Measurements from ENCODE around the gene PTPN2. TPM values are rescaled to one million over a fixed set of nuclear protein-coding genes. Genes with fewer than 3 reads are reported as not detected.
"Not testable (repeated sequence)": the region's sequence is repeated elsewhere in the genome, so short reads cannot be mapped to it uniquely, and the experiment has no call there.

Gene PTPN2
- total RNA-seq: 26.7 TPM

- DNase-seq: peak; percentile 86
Observed at GRCh38 chr18:12883684-12884405, at the start of gene PTPN2. TSS of gene PTPN2 (minus strand) at chr18:12884237. CDS start at chr18:12884141, 96 bp downstream.

DNA sequence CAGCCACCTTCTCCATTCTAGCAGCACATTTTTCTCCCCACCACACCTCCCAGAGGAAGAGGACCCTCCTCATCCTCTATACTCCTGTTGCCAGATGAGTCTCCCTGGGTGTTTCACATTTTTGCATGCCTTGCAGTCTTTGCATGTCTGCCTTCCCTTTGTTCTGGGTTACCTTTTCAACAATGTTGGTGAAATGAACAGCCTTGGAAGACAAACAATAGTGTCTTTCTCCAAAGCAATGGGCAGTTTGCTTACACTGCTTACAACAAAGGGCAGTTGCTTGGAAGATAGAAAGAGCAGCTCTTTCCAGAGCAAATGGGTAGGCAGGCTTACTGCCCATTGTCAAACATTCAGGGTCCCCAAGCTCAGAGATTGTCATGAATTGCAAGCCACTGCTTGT, 49.3 kb upstream of the PTPN2 start:
- no peak for DNase-seq

DNA sequence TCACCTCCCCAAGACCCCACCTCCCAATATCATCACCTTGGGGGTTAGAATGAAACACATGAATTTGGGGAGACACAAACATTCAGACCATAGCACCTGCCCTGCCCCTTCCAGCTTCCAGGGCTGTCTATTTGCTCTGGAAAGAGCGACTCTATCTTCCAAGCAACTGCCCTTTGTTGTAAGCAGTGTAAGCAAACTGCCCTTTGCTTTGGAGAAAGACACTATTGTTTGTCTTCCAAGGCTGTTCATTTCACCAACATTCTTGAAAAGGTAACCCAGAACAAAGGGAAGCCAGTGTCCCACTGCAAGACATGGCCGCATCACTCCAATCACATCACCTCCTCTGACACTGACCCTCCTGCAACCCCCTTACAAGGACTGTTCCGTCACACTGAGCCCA, 46.9 kb upstream of the PTPN2 start:
- DNase-seq: no peak

DNA sequence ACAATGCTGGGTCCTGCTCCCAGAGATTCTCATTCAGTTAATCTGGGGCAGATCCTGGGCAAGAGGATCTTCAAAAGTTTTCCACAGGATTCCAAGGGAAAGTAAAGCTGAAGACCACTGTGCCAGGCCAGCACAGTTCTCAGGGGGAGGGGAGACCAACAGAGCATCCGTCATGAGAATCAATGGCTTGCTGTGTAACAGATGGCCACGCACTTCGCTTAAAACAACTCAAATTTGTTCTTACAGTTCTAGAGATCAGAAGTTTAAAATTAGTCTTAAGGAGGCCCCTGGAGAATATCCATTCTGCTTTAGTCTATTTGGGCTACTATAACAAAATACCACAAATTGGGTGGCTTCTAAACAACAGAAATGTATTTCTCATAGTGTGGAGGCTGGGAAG, 46.3 kb upstream of the PTPN2 start:
- no peak for DNase-seq

DNA sequence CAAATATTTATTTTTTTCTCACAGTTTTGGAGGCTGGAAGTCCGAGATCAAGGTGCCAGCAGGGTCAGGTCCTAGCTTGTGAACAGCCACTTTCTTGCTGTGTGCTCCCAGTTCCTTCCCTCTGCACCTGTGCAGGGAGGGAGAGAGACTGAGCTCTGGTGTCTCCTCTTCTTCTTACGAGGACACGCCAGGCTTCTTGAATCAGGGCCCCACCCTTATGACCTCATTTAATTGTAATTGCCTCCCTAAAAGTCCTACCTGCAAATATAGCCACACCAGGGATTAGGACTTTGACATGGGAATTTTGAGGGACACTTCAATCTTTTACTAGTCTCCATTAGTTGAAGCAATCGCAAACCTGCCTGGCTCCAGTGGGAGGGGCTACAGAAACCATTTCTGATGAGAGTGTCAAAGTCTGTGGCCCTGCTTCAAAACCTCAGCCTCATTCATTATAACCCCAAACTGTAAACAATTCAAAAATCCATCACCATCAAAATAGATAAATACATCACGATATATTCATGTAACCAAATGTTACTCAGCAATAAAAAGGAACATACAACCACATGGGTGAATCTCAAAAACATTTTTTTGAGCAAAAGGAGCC, 45.5 kb upstream of the PTPN2 start:
- no peak for DNase-seq

- DNase-seq: no peak
Observed at GRCh38 chr18:12928641-12929040, 44.6 kb upstream of the PTPN2 start.

- DNase-seq: no peak
Observed at GRCh38 chr18:12928206-12928605, 44.2 kb upstream of the PTPN2 start.

- no peak for DNase-seq
Observed at GRCh38 chr18:12924616-12925015, 40.6 kb upstream of the PTPN2 start.

GRCh38 chr18:12922266-12922665, 38.2 kb upstream of the PTPN2 start:
- DNase-seq: no peak

DNA sequence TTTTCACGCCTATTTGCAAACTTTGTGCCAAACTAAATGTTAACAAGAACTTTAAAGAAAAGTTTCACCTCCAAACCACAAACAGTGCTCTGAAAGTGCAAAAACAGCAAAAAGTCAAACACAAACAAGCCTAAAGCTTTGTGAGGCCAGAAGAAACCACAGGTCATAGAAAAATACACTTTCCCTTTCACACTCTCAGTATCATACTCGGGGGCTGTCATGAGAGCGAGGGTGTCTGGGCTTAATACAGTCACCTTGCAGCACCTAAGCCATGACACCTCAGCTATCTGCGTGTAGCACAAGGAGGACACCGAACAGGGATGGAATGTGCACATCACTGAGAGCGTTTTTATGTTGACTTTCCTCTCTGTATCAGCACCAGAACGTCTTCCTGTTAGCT, 37.1 kb upstream of the PTPN2 start:
- DNase-seq: no peak

- DNase-seq: no peak
Observed at GRCh38 chr18:12911929-12912703, 28.1 kb upstream of the PTPN2 start.

DNA sequence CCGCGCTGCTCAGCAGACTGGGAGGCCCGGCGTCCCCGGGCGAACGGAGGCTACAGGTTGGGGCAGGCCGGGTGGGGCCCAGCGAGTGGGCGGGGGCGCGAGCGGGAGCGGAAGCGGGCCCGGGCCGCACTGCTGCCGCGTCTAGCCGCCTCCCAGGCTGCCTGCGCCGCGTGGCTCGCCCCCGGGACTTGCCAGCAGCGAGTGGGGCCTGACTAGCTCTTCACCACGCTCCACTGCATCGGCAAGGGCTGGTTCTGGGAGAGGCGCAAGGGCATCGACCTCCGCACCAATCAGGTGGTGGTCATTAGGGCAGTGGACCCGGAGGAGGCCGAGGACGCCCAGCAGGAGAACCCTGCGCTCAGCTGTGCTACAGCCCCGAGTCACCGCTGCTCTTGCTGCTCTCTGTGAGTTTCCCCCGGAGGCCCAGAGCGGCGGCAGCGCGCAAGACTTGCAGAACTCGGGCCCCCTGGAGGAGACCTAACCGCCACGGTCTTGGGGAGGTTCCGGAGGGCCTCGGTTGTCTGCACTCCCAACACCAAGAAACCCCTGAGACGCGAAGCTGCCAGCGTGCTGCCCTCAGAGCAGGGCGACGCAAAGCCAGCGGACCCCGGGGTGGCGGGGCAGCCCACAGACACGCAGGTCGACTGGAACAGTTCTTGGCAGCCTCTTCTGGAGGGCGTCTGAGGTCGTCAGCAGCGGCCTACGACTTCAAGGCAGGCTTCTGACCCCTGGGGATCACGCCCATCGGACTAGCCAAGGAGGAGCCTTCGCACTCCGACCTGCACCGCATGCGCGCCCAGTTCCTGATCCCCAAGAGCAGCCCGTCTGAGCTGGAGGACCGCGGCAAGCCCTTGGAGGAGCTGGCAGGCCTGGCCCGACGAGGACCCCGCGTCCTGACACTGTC, 27.2 kb upstream of the PTPN2 start:
- no peak for DNase-seq

DNA sequence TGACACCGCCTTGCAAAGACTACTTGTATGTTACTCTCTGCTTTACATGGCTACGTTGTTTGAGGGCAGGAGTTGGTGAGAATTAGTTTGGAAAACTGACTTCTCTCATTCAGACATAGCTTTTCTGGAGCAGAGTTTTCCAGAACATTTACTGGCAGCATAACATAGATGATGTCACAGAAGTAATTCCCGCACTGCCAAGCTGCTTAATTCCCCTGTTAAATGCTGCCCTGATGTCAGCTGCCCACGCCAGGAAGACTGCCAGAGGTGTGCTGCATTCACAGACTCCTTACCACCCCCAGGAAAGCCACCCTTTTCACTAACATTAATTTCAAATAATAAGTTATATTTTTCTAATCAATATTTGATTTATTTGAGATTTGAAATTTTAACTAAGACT, 24.7 kb upstream of the PTPN2 start:
- DNase-seq: no peak

GRCh38 chr18:12907258-12907925, 23.4 kb upstream of the PTPN2 start:
- no peak for DNase-seq

- no peak for DNase-seq
Observed at GRCh38 chr18:12906773-12907172, 22.7 kb upstream of the PTPN2 start.

GRCh38 chr18:12906119-12906518, 22.1 kb upstream of the PTPN2 start:
- DNase-seq: no peak

DNA sequence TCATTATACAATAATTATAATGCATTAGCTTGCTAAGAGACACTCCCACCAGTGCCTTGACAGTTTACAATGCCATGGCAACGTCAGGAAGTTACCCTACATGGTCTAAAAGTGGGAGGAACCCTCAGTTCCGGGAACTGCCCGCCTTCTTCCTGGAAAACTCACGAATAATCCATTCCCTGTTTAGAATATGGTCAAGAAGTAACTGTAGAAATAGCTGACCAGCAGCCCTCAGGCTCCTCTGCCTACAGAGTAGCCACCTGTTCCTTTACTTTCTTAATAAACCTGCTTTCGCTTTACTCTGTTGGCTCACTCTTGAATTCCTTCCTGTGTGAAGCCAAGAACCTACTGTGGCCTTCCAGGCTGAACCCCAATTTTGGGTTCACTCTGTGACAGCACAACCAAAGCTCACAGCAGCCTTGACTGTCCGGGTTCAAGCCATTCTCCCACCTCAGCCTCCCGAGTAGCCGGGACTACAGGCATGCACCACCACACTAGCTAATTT, 20.0 kb upstream of the PTPN2 start:
- no peak for DNase-seq

DNA sequence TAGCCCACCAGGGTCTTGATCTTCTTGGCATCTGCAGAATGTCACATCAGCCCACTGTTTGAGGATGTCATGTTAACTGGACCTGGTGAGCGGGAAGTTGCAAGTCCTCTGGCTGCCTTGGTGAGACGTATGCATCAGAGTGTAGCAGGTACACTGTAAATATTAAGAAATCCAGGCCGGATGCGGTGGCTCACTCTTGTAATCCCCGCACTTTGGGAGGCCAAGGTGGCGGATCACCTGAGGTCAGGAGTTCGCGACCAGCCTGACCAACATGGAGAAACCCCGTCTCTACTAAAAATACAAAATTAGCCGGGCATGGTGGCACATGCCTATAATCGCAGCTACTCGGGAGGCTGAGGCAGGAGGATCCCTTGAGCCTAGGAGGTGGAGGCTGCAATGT, 17.2 kb upstream of the PTPN2 start:
- DNase-seq: not testable (repeated sequence)

GRCh38 chr18:12896784-12897333, 12.8 kb upstream of the PTPN2 start:
- not testable (repeated sequence) for DNase-seq

- DNase-seq: no peak
Observed at GRCh38 chr18:12895626-12896025, 11.6 kb upstream of the PTPN2 start.

DNA sequence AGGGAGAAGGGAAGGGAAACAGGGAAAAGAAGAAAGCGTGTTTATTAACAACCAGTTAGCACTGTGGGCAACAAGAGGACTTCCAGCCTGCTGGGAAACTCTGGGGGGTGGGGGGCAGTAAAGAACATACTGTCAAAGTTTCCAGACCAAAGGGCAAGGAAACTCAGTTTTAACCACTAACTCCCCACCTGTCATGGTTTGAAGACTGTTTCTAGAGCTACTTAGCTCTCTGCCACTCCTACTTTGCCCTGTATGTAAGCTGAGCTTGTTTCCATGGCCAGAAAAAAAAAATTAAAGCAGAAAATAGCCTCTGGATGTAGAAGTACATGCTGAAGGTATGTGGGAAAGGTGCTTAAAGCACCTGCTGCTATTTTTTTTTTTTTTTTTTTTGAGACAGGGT, 11.0 kb upstream of the PTPN2 start:
- no peak for DNase-seq
